DMS79 (cell line): ENCODE data around the gene DCP1B.
"Not testable (repeated sequence)": the region's sequence is repeated elsewhere in the genome, so short reads cannot be mapped to it uniquely, and the experiment has no call there.

Experiments
- DNase-seq: peaks from one replicate; lab custom pipeline; 2025; lab: John Stamatoyannopoulos, UW

Gene DCP1B

DNA sequence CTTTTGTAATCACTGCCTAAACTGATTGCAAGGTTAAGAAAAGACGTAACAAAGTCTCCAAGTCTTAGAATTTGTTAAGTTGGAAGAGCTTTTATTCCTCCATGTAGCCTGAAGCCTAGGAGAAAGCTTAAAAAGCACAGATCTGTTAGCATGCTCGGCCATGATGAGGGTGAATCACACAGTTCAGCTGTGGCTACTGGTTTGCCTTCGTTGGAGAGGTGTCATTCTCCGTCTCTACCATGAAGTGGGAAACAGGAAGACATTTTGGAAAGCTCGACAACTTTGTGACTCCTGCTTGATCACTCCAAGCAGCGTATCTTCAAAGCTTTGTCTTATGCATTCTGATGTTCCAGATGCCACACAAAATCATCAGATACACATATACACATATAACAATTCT lies 27.1 kb downstream of the DCP1B start:
- DNase-seq = no peak

- no peak for DNase-seq
Measured at GRCh38 chr12:1974812-1975211, 29.4 kb downstream of the DCP1B start.

- no peak for DNase-seq
Measured at GRCh38 chr12:1972856-1973317, 31.4 kb downstream of the DCP1B start.

GRCh38 chr12:1972260-1972659 lies 32.0 kb downstream of the DCP1B start:
- DNase-seq = no peak

GRCh38 chr12:1970331-1970900 lies 33.8 kb downstream of the DCP1B start:
- DNase-seq = no peak

DNA sequence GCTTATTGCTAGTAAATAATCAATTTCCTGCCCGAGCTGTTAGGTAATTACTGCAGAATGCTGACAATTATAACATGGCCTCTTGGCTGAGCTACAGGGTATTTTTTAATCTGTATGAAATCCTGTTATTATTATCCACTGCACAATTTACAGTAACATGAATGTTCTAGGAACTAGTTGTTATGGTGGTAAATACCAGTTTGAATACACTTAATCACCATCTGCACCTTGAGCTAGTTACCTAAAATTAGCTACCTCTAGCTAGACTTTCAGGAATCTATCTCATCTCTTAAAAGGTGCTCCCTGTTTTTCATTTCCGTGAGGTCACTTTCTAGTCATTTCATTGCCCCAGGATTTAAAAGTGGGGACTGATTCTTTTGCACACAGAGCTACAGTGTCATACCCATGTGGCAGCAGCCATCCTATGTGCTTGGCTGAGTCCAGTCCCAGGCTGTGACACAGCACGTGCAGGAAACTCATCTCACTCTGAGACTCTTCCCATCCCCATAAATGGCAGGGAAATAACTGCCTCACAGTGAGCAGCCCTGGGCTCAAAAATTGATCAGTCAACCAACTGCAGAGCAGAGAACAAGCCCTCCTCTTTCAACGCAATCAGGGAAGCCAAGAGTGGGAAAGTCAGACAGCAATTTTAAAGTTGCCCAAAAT lies 37.6 kb downstream of the DCP1B start:
- DNase-seq = no peak

- no peak for DNase-seq
Measured at GRCh38 chr12:1965916-1966315, 38.3 kb downstream of the DCP1B start.

GRCh38 chr12:1962051-1963020 lies 41.9 kb downstream of the DCP1B start:
- DNase-seq = no peak

- no peak for DNase-seq
Measured at GRCh38 chr12:1956716-1957115, 47.5 kb downstream of the DCP1B start.

- DNase-seq = no peak
Measured at GRCh38 chr12:1949771-1950470, 54.3 kb downstream of the DCP1B start.

- DNase-seq = no peak
Measured at GRCh38 chr12:1948883-1949282, 55.4 kb downstream of the DCP1B start.

- DNase-seq = no peak
Measured at GRCh38 chr12:1947081-1947480, 57.2 kb downstream of the DCP1B start.

- DNase-seq = no peak
Measured at GRCh38 chr12:1946296-1946695, 58.0 kb downstream of the DCP1B start.

DNA sequence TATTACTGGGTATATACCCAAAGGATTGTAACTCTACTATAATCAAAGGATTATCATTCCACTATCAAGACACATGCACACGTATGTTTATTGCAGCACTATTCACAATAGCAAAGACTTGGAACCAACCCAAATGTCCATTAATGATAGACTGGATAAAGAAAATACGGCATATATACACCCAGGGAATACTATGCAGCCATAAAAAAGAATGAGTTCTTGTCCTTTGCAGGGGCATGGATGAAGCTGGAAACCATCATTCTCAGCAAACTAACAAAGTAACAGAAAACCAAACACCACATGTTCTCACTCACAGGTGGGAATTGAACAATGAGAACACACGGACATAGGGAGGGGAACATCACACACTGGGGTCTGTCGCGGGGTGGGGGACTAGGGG lies 58.8 kb downstream of the DCP1B start:
- not testable (repeated sequence) for DNase-seq

DNA sequence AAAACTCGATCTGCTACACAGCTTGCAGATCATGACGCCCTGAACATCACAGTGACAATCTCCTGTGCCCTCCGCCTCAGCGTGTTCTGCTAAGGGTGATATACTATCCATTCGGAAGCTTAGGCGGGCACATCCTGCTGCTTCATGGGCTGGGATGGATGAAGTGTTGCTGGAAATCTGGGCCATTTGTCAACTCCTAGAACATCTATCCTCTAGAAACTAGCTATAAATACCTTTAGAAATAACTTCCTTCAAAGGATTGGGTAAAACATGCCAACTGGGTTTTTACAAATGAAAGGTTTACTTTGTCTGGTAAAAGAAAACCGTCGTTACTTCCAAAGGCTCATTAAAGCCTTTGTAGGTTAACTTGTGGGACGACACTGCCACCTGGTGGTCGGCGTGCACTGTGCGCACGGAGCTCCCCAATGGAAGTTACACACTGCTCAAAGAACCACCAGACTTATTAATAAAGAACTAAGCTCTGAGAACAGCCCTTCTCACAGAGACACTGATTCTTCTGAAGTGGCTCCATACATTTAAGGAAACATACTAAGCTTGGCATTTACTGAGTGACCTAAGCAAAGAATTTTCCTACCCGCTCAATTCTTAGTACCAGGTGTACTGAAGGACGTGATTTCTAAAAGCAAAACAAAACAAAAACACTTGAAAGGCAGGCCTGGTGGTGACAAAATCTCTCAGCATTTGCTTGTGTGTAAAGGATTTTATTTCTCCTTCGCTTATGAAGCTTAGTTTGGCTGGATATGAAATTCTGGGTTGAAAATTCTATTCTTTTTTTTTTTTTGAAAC lies 64.3 kb downstream of the DCP1B start:
- peak; percentile 20 for DNase-seq

DNA sequence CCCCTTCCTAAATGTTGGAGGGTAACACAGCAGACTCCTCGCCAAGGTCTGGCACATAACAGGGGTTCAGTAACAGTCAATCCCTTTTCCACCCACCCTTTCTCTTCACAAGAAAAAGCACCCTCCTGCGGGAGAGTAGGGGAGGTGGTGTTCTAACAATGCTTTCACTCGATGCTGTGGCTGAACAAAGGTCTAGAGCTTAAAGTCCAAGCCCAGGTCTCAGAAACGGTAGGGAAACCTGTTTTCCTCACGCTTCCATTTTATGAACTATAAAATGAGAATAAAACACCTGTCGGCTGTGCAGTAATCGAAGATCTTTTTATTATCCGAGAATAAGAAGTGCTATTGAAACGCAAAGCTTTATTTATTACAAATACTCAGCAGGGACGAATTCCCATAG lies 64.9 kb downstream of the DCP1B start:
- DNase-seq = no peak

DNA sequence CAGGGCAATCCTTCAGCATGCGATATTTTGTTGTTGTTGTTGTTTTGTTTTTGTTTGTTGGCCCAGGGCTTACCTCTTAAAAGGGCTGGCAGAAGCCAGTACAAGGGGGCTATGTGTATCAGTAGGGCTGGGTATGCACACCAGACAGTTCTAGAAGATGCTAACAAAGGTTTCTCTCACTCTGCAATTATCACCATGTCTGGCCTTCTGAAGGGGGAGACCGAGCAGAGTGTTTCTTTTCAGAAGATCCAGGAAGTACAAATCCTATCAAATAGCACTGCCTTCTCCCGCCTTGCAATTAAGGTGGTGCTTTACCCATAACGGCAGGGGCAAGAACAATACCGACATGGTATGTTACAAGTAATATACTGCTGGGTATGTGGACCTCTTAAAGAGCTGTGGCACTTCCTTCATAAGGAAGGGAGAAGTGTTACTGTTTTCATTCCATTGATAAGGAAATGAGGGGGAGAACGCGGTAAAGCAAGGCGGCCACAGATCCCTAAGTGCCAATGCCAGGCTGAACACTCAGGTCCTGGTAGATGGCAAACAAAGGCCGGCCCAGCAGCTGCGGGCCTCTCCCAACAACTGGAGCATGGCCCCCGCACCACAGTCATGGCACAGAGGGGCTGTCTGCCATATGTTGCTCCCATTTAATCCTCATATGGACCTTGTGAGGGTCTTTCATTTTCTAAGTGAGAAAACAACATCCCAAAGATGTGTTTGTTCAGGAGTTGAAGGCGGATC lies 66.6 kb downstream of the DCP1B start:
- DNase-seq = no peak

DNA sequence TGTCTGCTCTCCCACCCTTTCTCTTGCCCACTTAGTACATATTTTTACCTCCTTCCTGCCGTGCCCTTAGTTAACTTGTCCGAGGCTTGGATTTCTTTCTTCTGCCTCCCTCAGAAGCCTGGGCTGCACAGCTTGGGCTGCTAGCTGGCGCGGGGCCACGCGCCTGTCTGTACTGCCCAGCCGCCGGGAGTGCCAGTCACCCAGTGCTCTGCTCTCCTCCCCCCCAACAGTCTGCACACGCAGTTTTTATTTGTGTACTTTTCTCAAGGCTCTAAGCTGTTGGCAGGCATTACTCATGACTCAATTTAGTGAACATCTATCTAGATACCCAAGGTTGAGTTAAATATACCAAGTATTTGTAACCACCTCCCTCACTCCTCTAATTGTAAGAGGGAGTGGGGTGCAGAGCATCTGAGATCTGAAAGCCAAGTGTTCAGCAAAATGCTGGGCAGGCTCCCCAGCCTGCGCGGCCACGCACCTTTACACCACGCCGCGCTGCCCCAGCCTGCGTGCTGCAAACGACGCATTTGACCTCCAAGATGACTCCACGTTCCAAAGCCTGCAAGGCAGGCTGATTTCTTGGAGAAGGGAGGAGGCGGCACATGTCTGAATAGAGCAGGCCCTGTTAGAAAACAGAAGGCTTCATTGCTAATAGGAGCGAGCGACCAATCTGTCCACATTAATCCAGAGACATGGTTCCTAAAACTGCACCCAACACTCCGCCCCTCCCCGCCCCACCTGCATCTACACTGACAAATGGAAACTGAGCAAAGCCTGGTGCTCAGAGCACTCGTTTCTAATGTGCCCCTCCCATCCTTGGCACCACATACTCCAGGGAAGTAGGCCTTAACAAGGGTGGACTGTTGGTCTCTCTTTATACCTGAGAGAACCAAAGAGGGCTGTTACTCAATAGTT lies 67.6 kb downstream of the DCP1B start:
- DNase-seq = no peak

DNA sequence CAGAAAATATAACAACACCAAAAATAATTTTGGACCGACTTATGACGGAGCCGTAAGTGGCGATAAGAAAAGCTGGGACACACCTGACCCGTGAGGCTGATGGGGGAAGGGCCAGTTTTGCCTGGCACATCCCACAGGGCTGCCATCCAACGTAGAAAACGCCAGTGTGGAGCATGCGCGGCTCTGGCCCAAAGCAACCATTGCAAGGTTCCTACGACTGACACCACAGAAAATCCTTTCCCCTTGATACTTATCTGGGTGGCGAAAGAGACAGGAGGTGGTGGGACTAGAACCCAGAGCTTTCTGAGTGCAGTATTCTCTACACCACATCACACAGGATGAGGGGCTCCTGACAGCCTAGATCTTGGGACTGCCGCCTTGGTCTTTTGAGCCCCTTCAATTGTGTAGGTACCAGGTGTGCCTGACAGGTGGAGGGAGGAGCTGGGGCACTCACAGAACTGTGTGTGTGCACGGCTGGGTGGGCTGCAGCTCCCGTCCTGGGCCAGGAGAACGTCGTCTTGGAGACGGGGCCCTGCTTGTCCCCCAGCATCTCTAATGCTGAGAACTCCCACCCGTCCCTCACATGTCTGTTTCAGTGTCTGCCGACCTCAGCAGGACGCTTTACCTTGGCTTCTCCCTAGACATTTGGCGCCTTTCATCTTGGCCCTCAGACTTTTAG lies 68.4 kb downstream of the DCP1B start:
- DNase-seq = no peak
